Neural cell (in vitro differentiated cells): Measurements from ENCODE around the gene KIAA0513.

Experiments used
- CTCF ChIP-seq: fragments of 450-650 bp; IDR thresholded peaks from 2 replicates; pipeline ENCODE4 v1.5.1; 2014; ENCODE audit warnings: antibody characterized with exemption, mild to moderate bottlenecking, moderate library complexity; ENCODE audit not compliant: poor library complexity, severe bottlenecking
- EP300 ChIP-seq: fragments of 450-650 bp; conservative IDR thresholded peaks from 2 replicates; pipeline ENCODE4 v1.6.1; 2014; ENCODE audit warnings: antibody characterized with exemption, mild to moderate bottlenecking, moderate library complexity; ENCODE audit not compliant: poor library complexity, severe bottlenecking
- POLR2AphosphoS5 ChIP-seq: IDR thresholded peaks from 2 replicates; pipeline ENCODE4 v1.6.1; 2012

DNA sequence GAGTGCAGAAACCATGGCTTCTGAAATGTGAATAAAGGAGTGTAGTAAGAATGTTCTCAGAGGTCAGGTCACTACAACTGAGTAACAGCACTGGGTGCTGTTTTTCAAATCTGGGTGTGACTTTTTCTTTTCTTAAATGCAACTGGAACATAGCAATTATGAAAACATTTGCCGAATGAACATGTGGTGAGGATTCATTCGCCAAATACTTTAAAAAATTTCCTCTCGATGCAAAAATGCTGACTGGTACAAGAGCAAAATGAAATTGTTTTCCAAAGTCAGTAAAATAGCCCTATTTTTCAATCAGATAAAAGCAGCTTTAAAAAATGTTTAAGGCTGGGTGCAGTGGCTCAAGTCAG lies 34.9 kb upstream of the KIAA0513 start:
- TF ChIP-seq CTCF: no peak
- no peak for TF ChIP-seq EP300
- no peak for TF ChIP-seq POLR2AphosphoS5
